SIG-M5 treated with dmso at 0.1 percent for 504 hours (cell line): ENCODE results near the gene SLC38A6.

Experiments used
- DNase-seq: peaks from one replicate; lab custom pipeline; 2025; ENCODE audit not compliant: unreplicated experiment; lab: John Stamatoyannopoulos, UW

SLC38A6 gene

DNA sequence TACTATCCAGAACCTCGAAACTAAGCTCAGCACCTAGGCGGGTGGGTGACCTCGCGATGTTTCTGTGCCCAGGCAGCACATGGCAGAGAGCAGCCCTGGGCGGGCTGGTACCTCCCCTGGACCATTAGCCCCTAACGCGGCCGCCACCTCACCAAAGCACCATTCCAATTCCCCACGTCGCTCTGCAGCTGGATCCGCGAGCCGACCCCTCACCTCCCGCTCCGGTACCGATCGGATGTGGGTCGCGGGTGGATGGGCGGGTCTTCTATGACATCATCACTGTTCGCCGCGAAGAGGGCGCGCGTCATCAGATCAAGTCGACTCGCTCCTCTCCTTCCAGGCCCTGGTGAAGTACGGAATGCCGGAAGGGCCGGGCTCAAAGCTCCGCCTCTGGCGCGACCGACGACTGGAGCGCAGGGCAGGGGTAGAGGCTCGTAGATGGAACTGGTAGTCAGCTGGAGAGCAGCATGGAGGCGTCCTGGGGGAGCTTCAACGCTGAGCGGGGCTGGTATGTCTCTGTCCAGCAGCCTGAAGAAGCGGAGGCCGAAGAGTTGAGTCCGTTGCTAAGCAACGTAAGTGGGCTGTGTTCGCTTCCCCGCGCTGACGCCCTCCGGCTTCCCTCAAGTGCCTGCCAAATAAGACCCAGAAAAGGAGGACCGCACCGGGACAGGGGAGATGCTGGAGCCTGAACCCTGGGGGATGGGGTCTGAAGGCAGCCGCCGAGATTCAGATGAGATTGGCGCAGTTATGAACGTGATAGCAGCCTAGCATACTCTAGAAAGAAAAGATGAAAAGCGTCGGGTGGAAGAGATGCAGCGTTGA is at the start of gene SLC38A6, which contains the start of gene TRMT5:
SLC38A6 (plus strand) TSS at position 435 of the 822 bp plus-strand sequence; CDS start at position 468, 33 bp downstream.
TRMT5 (minus strand) TSS at position 269 of the 822 bp plus-strand sequence; CDS start at position 163, 106 bp downstream.
- peak; percentile 93 for DNase-seq

DNA sequence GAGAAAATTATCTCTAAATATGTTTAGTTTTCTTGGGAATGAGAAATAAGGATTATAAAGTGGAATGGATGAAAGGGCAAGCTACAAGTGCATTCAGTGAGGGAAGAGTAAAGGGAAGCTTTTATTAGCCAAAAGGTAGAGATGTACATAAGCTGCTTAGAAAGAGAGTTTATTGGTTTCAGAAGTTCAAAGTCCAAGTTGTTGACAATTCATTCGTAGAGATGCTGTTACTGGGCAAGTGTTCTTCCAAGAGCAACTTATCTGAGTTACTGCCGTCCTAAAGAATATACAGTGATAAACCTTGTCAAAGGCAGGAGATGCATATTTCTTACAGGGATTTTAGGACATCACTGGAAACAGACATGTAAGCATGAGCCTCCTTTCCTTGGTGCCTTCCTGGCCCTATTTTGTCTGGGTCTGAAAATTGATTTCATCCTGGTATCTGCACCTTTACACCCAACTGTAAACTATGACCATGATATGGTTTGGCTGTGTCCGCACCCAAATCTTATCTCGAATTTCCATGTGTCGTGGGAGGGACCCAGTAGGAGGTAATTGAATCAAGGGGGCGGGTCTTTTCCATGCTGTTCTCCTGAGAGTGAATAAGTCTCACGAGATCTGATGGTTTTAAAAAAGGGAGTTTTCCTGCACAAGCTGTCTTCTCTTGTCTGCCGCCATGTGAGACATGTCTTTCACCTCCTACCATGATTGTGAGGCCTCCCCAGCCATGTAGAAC is 47.0 kb upstream of the SLC38A6 start:
- no peak for DNase-seq

DNA sequence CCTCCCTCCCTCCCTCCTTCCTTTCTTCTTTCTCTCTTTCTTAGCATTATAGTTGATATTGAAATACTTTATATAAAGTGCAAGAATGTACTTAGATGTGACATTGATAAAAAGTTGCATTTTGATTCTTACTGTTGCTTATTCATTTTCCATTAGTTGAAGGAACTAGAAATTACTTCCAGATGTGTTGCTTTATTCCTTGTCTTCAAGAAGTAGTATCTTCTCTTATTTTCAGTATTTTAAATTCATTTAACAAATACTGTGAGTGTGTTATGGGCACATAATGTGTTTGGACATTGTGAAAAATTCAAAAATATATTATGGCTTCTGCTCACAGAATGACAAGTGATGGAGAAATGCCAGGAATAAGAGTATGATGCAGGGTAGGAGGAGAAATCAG is 45.7 kb upstream of the SLC38A6 start:
- DNase-seq: no peak

DNA sequence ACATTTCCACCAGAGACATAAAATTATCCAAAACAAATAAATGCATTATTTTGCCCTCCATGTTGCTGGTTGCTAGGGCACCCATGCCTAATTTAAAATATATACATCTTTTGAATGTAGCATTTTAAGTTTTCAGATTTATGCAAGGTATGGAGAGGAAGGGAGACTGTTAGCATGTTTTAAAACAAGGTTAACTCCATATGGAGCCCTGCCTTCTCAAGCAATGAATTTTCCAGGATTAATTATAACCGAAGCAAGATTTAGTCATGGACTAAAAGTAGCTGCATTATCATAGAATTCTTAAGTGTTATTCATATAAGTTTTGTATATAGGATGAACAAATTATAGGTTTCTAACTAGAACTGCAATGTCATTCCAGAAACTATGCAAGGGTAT is 37.4 kb upstream of the SLC38A6 start:
- DNase-seq: no peak

DNA sequence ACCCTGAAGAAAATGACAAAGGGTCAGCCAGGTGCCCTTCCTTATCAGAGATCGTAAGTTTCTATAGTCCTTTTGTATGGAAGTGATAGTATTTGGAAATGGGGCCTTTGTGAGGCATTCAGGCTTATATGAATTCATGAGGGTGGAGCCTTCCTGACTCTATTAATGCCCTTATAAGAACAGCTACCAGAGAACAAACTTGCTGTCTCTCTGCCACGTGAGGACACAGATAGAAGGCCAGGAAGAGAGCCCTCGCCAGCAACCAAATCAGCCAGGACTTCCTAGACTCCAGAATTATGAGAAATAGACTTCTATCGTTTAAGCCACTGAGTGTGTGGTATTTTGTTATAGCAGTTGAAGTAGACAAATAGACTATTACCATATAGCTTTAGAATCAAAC is 36.8 kb upstream of the SLC38A6 start:
- no peak for DNase-seq

DNA sequence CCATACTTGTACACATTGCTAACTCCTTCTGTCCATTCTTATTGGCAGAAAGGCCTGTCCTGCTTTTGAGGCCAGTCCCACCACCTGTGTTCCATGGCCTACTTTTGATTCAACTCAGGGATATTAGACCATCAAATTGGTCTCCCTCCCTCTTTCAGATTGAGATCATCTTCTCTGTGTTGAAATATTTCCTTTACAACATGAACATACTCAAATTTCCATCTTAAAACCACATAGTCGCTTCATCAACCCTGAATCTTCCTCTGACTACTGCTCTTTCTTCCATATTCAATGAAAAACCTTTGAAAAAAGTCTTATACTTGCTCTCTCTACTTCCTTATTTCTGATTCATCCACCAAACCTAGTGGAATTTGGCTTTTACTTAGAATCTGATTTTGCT is 35.1 kb upstream of the SLC38A6 start:
- DNase-seq: peak; percentile 12

DNA sequence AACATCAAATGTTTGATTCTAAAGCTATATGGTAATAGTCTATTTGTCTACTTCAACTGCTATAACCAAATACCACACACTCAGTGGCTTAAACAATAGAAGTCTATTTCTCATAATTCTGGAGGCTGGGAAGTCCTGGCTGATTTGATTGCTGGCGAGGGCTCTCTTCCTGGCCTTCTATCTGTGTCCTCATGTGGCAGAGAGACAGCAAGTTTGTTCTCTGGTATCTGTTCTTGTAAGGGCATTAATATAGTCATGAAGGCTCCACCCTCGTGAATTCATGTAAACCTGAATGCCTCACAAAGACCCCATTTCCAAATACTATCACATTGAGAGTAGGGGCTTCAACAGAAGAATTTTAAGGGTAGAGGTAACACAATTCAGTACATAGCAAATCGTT is 34.3 kb upstream of the SLC38A6 start:
- no peak for DNase-seq

DNA sequence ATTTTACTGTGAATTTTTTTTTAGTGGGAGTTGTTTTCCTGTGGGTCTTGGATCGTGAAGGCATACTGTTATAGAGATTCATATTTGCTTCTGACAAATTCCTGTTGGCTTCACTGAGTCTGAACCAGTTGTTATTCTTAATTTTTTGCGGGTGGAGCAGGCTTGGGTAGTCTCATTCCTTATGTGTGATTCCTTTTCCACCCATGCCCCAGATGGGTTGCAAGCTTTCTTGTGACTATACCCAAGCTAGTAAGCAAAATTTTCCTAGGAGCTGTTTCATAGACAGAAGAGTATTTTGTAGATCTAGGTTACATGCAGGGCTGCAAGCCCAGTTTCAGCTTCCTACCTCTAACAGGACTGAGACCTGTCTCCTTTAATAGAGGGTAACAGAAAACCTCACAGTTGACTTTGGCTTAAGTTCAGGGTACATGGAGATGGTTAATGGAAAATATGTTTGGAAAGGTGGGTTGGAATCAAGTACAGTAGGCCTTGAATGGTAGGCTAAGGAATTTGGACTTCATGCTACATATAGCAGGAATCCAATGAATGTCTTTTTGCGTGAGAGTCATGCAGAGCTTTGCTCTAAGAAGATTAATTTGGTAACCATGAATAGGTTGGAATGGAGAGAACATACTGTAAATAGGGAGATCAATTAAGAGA is 29.1 kb upstream of the SLC38A6 start:
- DNase-seq: no peak

DNA sequence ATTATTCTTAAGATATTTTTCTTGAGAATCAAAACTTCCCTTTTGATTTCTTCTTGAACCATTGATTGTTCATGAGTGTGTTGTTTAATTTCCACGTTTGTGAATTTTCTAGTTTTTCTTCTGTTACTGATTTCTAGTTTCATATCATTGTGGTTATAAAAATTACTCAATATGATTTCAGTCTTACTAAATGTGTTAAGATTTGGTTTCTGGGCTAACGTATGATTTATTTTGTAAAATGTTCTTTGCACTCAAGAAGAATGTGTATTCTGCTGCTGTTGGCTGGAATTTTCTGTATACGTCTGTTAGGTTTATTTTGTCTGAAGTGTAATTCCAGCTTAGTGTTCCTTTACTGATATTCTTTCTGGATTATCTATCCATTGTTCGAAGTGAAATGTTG is 24.8 kb upstream of the SLC38A6 start:
- no peak for DNase-seq

DNA sequence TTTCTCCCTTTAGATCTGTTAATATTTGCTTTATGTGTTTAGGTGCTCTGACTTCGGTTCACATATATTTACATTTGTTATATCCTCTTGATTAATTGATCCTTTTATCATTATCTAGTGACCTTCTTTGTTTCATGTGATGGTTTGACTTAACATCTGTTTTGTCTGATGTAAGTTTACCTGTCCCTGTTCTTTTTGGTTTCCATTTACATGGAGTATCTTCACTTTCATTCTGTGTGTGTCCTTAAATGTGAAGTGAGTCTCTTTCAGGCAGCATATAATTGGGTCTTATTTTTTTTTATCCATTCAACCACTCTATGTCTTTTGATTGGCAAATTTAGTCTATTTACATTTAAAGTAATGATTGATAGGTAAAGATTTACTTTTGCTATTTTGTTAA is 24.4 kb upstream of the SLC38A6 start:
- no peak for DNase-seq

DNA sequence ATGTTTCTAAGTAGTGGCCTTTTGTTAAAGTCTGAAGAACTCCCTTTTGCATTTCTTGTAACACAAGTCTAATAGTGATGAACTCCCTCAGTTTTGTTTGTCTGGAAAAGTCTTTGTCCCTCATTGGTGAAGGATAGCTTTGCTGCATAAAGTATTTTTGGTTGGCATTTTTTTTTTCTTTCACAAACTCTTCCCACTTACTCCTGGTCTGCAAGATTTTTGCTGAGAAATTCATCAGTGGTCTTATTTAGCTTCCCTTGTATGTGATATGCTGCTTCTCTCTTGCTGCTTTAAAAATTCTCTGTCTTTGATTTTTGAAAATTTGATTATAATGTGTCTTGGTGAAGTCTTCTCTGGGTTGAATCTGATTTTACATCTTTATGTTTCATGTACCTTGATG is 22.9 kb upstream of the SLC38A6 start:
- no peak for DNase-seq

DNA sequence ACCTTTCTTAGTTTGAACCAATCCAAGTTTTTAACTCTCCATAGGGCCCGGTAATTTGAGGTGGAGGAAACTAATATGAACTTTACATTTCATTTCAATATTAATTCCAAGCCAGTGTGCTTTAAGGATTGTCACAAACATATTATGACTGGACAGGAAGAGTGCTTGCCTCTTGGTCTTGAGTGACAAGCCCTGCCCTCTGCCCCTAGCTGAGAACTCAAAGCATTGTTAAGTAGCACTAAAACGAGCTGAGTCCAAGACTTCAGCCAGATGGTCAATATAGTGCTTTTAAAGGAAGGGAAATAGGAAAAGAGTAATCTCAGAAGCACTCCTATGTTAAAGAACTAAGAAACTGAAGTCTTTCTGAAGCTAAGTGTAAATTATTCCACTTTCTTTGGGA is 17.3 kb upstream of the SLC38A6 start:
- no peak for DNase-seq

DNA sequence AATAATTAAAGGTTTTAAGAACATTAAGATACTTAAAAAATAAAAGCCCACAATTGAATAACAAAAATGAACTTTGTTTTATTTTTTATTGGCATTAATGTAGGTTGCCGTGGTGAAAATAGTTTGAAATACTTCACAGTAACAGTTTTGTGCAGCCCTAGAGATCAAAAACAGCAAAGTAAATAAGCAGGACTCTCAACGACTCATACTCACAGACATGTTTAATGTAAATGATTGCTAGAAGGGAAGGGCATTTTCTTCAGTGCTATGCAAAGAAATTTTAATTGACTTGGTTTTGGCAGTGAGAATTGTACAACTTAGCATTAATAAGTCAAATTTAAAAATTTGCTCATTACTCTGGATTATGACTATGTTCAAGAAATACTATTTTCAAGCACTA is 16.1 kb upstream of the SLC38A6 start:
- DNase-seq: no peak

DNA sequence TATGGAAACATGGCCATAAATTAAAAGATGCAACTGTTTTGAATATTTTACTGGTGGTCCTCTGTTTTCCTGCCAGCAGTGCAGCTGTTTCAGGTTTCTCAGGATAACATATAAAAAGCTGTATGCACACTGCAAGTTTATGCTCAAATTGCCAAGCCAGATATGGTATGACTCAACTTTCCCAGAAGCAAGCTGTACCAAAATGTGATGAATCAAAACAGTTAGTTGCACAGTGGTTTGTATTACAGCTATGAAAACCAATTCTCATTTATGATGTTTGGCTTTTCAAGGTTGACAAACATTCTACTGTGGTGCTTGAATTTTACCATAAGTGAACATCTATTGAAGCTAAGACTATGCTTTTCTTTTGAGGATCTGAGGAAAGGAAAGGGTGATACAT is 15.6 kb upstream of the SLC38A6 start:
- no peak for DNase-seq

DNA sequence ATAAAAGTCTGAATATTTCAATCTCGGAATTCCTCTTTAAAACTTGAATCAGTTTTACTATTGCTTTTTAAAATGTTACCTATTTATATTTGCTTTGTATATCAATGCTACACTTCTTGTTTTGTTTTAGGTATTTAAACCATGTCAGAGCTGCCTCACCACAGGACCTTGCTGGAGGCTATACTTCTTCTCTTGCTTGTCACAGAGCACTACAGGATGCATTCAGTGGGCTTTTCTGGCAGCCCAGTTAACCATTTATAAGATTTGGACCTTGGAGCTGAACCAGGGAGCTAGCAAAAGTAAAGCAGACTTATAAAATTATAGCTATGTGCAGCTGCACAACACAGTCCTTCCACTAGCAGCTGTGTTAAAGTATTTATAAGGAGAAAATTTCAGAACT is 12.9 kb upstream of the SLC38A6 start:
- DNase-seq: no peak

DNA sequence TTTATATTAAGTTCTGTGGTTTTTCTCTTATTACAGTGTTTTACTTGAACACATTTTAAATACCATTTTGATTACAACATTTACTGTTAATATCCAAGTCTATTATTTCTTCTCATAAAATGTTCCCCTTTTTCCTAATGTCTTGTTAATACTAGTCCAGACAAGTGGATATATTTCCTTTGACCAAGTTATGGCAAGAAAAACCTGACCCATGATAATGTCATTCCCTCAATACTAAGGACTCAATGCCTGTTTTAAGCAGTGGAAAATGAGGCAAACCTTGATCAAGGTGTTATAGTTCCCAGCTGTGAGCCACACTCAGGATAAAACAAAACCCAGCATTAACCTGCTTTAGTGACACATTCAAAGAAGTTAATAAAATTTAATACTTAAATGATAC is 12.4 kb upstream of the SLC38A6 start:
- DNase-seq: no peak

DNA sequence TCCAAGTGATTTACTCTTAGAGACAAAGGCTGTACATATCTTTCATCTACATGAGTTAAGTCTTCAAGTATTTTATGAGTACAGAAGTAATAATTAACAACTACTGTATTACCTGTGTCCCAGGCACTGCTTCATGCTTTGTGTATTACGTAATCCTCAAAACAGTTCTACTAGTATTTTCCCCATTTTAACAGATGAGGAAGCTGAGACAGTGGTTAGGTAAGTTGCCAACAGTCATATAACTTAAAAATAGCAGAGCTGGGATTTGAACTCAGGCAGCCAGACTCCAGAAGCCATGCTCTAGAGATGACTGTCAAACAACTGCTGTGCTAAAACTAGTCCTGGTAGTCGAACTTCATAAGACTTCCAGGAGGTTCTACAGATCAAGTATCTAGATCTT is 10.9 kb upstream of the SLC38A6 start:
- peak; percentile 27 for DNase-seq

DNA sequence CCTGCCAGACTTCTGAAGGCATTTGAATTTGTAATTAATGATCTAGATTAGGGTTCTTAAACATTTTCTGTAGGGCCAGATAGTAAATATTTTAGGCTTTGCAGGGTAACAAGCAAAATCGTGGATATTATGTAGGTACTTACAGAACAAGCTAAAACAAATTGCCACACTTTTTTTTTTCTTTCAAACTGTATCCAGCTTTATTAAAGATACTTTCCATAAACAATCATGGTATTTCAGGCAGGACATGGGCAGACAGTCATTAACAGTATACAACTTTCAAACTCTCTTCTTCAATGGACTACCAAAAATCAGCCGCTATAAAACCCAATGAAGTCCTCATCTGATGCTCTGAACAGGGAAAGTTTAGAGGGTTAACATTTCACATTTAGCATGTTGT is 9.8 kb upstream of the SLC38A6 start:
- no peak for DNase-seq

DNA sequence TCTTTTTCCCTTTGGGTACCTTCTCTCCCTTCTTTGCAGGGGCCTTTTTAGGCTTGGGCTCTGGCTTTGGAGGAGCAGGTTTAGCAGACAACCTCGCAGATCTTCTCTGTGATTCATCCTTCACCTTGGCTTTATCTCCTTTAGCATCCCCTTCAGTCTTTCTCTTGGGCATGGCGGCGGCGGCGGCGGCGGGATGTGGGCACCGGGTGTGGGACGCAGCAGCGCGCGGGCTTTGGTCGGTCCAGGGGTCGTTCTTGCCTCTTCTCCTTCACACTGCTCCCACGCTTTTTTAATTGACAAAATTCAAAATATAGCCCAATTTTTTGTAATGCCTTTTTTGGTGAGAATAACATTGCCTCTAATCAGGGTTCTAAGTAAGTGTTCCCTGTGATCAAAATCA is 8.8 kb upstream of the SLC38A6 start:
- no peak for DNase-seq

DNA sequence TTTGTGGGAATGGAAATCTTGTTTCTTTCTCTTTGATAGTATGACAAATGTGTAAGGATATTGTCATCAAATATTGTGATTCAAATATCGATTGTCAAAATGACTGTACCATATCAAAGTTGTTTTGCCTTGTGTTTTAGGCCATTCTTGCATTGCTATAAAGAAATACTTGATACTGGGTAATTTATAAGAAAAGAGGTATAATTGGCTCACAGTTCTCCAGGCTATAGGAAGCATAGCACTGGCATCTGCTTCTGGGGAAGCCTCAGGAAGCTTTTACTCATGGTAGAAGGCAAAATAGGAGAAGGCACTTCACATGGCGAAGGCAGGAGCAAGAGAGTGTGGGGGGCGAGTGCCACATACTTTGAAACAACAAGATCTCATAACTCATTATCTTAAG is 8.0 kb upstream of the SLC38A6 start:
- DNase-seq: no peak

DNA sequence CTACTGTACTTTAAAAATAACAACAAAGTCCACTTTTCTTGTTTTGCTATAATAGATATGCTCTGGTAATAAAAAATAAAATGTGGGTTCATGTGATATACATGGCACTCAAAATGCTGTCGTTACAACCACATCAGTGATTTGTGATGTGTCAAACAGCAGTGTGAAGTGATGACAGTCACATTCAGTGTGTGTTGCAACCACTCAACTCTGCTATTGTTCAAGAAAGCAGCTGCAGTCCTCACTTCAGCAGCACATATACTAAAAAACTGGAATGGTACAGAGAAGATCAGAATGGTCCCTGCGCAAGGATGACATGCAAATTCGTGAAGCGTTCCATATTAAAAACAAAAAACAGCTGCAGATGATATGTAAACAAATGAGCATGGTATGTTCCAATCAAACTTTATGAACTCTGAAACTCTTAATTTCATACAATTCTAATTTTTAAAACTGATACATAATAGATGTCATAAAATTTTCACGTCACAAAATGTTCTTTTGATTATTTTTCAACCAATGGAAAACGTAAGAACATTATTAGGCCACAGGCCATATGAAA is 6.9 kb upstream of the SLC38A6 start:
- DNase-seq: no peak

DNA sequence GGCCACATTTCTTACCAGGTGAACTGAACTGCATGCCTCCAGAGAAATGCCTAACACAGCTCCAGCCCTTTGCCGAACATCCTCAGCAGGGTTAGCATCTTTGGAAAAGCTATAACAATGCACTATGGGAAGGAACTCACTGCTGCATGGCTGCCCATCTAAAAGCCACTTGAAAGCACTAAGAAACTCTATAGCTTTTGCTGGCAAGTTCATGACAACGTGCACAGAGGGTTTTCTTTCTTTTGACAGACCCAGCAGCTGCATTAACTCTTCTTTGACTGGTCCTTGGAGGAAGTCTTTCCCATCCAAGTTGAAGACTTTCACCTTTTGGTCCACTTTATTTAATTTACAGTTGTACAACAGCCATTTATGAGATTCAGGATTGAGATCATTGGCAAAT is 5.5 kb upstream of the SLC38A6 start:
- no peak for DNase-seq
